ENCODE data around the gene ZBTB22. TPM values are rescaled to one million over a fixed set of nuclear protein-coding genes. Genes with fewer than 3 reads are reported as not detected.
"Not testable (repeated sequence)": the region's sequence is repeated elsewhere in the genome, so short reads cannot be mapped to it uniquely, and the experiment has no call there.

Gene ZBTB22
- total and polyA plus RNA-seq, 2 experiments from 2014 or later = 29.1 to 48.0 TPM

DNA sequence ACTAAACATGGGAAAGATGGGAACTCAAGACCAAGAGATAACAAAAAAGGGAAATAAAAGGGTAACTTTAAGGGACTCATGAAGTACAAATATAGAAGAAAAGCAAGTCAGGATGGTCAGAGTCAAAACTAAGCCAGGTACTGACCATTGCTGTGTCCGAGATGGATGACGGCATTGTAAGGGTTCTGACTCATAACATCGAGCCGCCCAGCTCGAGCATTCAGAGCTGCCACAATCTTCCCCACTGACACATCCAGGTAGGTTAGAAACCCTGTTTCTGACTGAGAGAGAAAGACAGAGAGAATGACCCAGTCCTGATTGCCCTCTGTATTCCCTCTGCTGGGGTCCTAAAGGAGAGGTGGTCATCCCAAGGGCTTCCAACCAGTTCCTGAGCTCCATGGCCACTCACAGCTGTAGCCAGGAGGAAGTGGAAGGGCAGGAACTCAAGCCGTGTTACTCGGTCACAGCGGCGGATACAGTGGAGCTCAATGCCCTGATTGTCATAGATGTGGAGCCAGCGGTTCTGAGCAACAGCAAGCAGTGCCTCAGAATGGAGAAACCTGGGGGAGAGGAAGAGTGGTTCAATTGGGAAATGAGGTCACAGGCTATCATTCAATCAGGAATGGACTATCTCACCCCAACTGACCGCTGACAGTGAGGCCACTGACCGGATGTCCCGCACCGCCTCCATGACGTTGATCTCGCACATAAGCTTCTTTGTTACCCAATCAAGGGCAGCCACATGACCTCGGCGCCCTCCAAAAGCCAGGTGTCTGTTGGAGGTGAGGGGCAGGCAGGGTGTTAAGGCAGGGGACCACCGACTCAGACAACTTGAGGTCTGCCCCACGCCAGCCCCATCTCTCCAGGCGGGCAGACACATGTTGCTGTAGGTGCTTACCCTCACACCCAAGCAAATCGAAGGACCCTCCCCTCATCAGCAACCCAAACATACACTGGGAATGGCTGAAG is 30.3 kb downstream of the ZBTB22 start:
- peaks cover 24% of the 10 kb centered on the region for H3K36me3 ChIP-seq
- peaks cover 4% of the 10 kb centered on the region for H3K4me1 ChIP-seq (ENCODE audit: low read depth)
- no peak overlapping the region for H3K4me3 ChIP-seq
- H3K27me3 ChIP-seq = no peaks in the 10 kb centered on the region
- TF ChIP-seq, protein P1, sequence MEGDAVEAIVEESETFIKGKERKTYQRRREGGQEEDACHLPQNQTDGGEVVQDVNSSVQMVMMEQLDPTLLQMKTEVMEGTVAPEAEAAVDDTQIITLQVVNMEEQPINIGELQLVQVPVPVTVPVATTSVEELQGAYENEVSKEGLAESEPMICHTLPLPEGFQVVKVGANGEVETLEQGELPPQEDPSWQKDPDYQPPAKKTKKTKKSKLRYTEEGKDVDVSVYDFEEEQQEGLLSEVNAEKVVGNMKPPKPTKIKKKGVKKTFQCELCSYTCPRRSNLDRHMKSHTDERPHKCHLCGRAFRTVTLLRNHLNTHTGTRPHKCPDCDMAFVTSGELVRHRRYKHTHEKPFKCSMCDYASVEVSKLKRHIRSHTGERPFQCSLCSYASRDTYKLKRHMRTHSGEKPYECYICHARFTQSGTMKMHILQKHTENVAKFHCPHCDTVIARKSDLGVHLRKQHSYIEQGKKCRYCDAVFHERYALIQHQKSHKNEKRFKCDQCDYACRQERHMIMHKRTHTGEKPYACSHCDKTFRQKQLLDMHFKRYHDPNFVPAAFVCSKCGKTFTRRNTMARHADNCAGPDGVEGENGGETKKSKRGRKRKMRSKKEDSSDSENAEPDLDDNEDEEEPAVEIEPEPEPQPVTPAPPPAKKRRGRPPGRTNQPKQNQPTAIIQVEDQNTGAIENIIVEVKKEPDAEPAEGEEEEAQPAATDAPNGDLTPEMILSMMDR (IDR thresholded peaks at IDR 0.05; ENCODE audit: low read depth, low read length) = no peak
- no peak for DNase-seq (ENCODE audit: low read depth in 1 of 2, low spot score in 1 of 2)
- no peak overlapping the region for H3K27ac ChIP-seq
- H3K9me3 ChIP-seq (ENCODE audit: low read depth) = no peaks in the 10 kb centered on the region

GRCh38 chr6:33285214-33285613 is 32.3 kb downstream of the ZBTB22 start:
- H3K27me3 ChIP-seq; H3K4me3 ChIP-seq; H3K4me1 ChIP-seq (ENCODE audit: low read depth); H3K9me3 ChIP-seq (ENCODE audit: low read depth); DNase-seq (ENCODE audit: low read depth in 1 of 2, low spot score in 1 of 2); H3K27ac ChIP-seq: not testable (repeated sequence)
- H3K36me3 ChIP-seq = peaks cover 17% of the 10 kb centered on the region

DNA sequence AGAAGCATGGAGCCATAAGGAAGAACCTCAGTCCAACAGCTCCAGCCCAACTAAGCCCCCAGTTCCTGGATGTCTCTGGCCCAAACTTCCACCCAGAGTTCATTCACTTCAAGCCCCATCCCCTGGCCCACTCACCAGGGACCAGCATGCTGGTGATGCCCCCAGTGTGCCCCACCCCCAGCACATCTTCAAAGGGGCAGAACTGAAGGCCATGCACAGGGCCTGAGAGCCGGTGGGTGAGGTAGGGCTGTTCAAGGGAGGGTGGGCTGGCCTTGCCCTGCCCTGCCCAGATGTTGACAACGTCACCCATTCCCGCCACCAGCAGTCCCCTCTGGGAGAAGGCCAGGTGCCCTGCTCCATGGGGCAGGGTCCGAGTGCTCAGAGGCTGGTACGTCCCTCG is 37.0 kb downstream of the ZBTB22 start:
- TF ChIP-seq, protein P1 (IDR thresholded peaks at IDR 0.05; ENCODE audit: low read depth, low read length) = no peak
- H3K4me1 ChIP-seq (ENCODE audit: low read depth) = no peaks in the 10 kb centered on the region
- no peak for DNase-seq (ENCODE audit: low read depth in 1 of 2, low spot score in 1 of 2)
- H3K27ac ChIP-seq = peak overlapping the region; percentile 50
- H3K4me3 ChIP-seq = no peak overlapping the region
- H3K27me3 ChIP-seq = no peaks in the 10 kb centered on the region
- H3K36me3 ChIP-seq = peaks cover 16% of the 10 kb centered on the region
- no peaks in the 10 kb centered on the region for H3K9me3 ChIP-seq (ENCODE audit: low read depth)

GRCh38 chr6:33279971-33280511 is 37.5 kb downstream of the ZBTB22 start:
- Histone ChIP-seq H3K4me3 (no peak overlapping the region), H3K36me3 (peaks cover 19% of the 10 kb centered on the region), H3K4me1 (ENCODE audit: low read depth) (no peaks in the 10 kb centered on the region), H3K27me3 (no peaks in the 10 kb centered on the region), H3K27ac (peak overlapping the region; percentile 50), H3K9me3 (ENCODE audit: low read depth) (no peaks in the 10 kb centered on the region)
- DNase-seq (ENCODE audit: low read depth in 1 of 2, low spot score in 1 of 2) = peak; percentile 54 to 69
- TF ChIP-seq, protein P1 (IDR thresholded peaks at IDR 0.05; ENCODE audit: low read depth, low read length) = peak; percentile 58

- H3K4me3 ChIP-seq = no peak overlapping the region
- TF ChIP-seq, protein P1 (IDR thresholded peaks at IDR 0.05; ENCODE audit: low read depth, low read length) = no peak
- peaks cover 20% of the 10 kb centered on the region for H3K36me3 ChIP-seq
- H3K27me3 ChIP-seq = no peaks in the 10 kb centered on the region
- H3K9me3 ChIP-seq (ENCODE audit: low read depth) = no peaks in the 10 kb centered on the region
- H3K27ac ChIP-seq = no peak overlapping the region
- no peak for DNase-seq (ENCODE audit: low read depth in 1 of 2, low spot score in 1 of 2)
- H3K4me1 ChIP-seq (ENCODE audit: low read depth) = no peaks in the 10 kb centered on the region
These were observed 38.3 kb downstream of the ZBTB22 start for GRCh38 chr6:33279257-33279695.

- Histone ChIP-seq H3K27ac (no peak overlapping the region), H3K27me3 (no peaks in the 10 kb centered on the region), H3K36me3 (peaks cover 25% of the 10 kb centered on the region), H3K4me3 (no peak overlapping the region), H3K9me3 (ENCODE audit: low read depth) (no peaks in the 10 kb centered on the region), H3K4me1 (ENCODE audit: low read depth) (no peaks in the 10 kb centered on the region)
- no peak for DNase-seq (ENCODE audit: low read depth in 1 of 2, low spot score in 1 of 2)
- TF ChIP-seq, protein P1 (IDR thresholded peaks at IDR 0.05; ENCODE audit: low read depth, low read length) = no peak
These were observed 38.7 kb downstream of the ZBTB22 start for GRCh38 chr6:33278810-33279209.

Measured in cardiac muscle cell (in vitro differentiated cells and primary cell).